EL (cell line): ENCODE results near the gene FOXD4L3.
"Not testable (repeated sequence)": the region's sequence is repeated elsewhere in the genome, so short reads cannot be mapped to it uniquely, and the experiment has no call there.

Experiments
- DNase-seq: peaks from one replicate; pipeline ENCODE4 v3.0.0-alpha.2; 2016

FOXD4L3 gene

GRCh38 chr9:68302567-68302966 lies at the start of gene FOXD4L3:
FOXD4L3 (plus strand) TSS chr9:68302867; CDS start chr9:68302952, 85 bp downstream.
- not testable (repeated sequence) for DNase-seq

- DNase-seq, result not testable (repeated sequence)
These were observed 21.6 kb upstream of the FOXD4L3 start for GRCh38 chr9:68281041-68281440.

- DNase-seq, result not testable (repeated sequence)
These were observed 1.1 kb downstream of the FOXD4L3 start for GRCh38 chr9:68303771-68304170.

- DNase-seq, result not testable (repeated sequence)
These were observed 1.5 kb downstream of the FOXD4L3 start for GRCh38 chr9:68304212-68304611.

DNA sequence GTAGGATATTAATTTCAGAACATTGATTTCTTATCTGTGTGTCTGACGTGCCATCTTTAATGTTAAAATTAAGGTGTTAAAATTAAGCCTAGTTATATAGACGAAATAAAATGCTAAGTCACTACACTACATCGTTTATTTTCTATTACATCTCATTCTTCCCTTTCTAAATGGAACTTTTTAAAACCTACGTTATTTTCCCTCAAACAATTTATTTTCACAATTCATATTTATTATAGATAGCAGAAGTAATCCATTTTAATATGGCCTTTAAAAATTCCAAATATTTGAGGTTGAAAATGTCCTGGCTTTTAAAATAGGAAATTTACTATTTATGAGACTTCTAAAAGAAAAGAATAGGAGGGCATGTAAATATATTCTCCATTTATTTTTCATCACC lies 2.1 kb downstream of the FOXD4L3 start:
- DNase-seq, result not testable (repeated sequence)

- DNase-seq, result not testable (repeated sequence)
These were observed 3.1 kb downstream of the FOXD4L3 start for GRCh38 chr9:68305680-68306285.

DNA sequence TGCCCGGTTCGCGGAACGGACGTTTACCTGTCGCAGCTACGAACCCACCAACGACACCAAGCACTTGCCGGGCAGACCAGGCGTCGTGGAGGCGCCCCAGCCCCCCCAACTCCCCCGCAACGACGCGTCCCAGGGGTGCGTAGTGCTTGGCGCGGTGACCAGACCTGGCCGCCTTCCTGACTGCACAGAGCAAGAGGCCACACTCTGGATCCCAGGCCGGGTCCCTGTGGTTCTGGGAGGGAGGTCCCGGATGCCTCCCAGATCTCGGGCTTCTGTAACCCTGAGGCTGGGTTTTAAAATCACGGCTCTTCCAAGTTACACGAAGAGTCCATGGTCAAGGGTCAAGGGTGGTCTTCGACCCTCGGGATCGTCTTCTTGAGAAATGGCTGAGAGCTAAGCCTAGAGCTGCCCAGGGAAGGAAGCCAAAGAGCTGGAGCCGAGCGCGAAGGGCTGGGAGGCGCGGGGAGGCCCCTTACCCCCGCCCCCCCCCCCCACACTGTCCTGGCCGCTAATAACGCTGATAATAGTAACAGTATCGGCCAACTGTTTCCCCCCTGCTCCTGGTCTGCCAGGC lies 3.8 kb downstream of the FOXD4L3 start:
- DNase-seq, result not testable (repeated sequence)

DNA sequence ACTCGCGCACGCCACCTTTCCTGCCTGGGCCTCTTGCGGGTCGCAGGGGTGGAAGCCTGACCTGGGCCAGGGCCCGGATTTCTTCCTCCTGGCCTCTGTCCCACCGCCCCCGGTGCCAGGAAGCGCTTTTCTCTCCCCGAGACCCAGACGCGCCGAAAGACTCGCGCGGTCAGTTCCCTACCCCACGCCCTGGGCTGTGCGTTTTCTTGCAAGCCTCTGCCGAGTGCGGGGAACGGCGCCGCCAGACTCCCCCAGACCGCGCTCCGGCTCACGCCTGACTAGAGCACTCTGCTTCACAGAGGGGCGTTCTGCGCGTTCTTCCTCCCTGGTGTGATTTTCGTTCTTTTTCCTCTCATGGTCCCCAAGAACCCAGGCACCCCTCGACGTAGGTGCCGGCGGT lies 4.5 kb downstream of the FOXD4L3 start:
- DNase-seq, result not testable (repeated sequence)

GRCh38 chr9:68307654-68308053 lies 5.0 kb downstream of the FOXD4L3 start:
- not testable (repeated sequence) for DNase-seq

DNA sequence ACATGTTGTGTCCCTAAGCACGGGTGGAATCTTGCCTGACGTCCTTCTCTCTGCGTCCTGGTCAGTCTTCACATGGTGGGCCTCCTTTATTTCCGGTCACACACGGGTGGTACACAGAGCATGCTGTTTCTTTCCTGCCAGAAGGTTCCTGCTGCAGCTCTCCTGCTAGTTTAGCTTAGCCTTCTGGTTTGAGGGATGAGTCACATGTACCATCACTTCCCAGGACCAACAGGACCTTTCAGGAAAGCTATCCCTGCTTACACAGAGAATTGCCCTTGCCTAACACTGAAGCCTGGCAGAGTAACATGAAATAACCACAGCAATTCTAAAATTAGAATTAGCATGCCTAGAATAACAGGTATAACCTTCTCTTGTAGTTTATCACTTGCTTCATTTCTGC lies 8.5 kb downstream of the FOXD4L3 start:
- DNase-seq, result not testable (repeated sequence)

DNA sequence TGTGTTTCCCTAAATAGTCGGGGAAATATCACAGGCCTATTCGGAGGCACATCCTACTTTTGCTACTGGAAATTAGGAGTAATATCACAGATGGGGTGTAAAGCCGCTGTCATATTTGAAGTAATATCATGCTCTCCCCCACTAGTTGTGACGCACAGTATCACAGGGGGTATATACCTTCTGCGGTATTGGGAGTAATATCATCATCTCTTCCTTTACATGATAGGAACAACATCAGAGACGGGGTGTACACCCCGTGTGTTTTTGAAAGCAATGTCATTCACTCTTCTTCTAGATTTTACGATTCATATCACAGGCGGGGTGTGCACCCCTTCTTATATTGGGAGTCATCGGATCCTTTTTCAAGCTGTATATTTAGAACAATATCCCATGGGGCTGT lies 15.5 kb downstream of the FOXD4L3 start:
- DNase-seq, result not testable (repeated sequence)

- DNase-seq, result not testable (repeated sequence)
These were observed 21.1 kb downstream of the FOXD4L3 start for GRCh38 chr9:68323749-68324148.

GRCh38 chr9:68324518-68324917 lies 21.9 kb downstream of the FOXD4L3 start:
- not testable (repeated sequence) for DNase-seq

GRCh38 chr9:68329106-68329505 lies 26.4 kb downstream of the FOXD4L3 start:
- DNase-seq, result not testable (repeated sequence)

GRCh38 chr9:68330531-68331173 lies 28.0 kb downstream of the FOXD4L3 start:
- not testable (repeated sequence) for DNase-seq

DNA sequence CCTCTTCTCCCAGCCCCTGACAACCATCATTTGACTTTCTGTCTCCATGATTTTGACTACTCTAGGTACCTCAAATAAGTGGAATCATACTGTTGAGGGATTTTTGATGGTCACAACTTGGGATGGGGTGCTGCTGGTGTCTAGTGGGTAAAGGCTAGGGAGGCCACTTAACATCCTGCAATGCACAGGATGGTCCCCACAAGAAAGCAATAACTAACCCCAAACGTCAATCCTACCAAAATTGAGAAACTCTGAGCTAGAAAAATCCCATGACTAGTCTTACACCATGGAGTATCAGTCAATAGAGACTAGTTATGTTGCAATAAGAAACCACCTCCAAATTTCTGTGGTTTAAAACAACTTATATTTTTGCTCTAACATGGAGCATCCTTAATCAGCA lies 29.5 kb downstream of the FOXD4L3 start:
- not testable (repeated sequence) for DNase-seq

DNA sequence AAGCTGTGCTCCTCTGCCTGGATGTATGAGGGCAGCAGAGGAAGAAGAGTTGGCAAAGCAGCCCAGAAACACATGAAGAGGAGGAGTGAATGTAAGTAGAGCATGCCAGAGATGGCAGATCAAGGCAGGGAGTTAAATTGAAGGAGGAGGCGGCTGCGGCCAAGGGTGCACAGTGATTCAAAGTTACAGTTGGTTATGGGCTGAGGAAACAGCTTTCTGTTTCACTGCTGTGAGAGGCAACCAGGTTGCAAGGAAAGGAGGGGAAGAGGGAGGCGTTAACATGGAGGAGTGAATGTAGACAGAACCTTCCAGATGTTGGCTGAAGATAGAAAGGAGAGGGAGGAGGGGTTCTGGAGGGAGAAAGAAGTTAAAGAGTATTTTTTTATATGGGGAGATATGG lies 33.3 kb downstream of the FOXD4L3 start:
- not testable (repeated sequence) for DNase-seq

DNA sequence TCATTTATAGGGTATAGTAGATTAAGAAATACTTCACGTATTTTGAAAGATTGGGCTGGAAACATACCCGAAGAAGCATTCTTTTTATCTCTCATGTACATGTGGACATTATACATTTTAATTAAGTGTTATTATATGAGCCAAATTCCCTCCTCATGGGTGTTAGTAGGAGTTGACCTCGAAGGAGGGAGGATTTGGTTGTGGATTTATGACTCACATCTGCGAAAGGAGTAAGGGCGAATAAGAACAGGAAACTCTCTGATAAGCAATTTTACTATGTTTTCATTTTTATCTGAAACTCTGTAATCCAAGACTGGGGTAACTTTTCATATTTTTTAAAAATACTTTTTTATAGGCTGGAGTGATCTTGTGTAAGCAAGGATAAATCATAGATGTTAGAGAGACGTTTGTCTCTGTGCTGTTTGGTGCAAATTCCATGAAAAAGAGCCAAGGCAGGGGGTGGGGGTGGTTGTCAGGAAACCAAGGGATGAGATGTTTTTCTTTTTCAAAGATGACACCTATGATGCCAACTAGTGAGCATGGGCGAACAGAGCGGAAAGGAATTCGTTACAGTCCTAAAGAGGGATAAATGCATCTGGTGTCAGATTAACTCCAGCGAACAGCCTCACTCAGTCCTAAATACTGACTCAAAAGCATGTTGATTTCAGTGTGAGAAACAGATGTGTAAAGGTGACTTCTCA lies 34.1 kb downstream of the FOXD4L3 start:
- not testable (repeated sequence) for DNase-seq

DNA sequence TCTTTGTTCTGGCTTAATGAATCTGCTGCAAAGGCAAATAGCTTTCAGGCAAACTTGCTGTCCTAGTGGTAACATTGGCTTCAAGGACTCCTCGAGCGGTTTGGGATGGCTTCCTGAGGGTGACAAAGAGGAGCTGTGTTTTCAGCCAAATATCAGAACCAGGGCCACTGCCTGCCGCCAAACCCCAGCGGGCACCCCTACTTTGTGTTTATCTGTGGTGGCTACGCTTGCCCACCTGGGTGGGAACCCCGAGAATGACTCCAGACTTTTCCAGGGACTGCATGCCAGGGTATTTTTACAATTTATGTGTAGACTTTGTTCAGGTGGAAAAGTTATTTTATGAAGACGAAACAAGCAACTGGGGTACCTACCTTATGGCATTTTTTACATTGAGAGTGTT lies 35.3 kb downstream of the FOXD4L3 start:
- not testable (repeated sequence) for DNase-seq

DNA sequence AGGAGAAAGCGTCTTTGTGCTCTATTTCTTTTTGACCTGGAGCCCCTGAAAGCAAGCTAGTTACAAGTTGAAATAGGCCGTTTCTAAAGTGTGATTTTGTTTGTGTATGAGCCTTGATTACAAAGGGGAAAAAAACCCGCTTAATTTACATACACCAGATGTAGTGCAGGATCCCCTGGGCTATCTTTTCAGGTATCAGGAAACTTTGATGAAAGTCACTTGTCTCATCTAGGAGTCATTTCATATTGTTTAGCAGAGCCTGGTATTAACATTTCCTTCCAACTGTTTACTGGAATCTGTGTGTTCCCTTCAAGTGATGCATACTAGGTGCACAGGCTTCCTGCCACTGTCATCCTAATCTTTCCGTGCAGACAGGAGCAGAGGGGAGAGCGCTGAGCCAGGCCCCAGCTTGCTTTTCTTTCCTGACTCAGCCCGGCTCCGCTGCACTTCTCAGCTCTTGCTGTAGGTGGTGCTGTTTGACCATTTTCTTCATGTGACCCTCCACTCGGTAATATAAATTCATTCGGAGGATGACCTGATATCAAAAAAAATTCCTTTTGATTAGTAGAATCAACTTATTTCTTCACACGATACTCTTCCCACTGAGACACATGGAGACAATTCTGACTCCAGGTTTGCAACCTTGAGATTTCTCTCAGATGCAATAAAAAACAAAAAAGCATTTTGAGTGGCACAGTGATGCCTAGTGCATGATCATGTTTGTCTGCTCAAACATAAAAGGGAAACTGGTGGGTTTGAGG lies 39.8 kb downstream of the FOXD4L3 start:
- not testable (repeated sequence) for DNase-seq

DNA sequence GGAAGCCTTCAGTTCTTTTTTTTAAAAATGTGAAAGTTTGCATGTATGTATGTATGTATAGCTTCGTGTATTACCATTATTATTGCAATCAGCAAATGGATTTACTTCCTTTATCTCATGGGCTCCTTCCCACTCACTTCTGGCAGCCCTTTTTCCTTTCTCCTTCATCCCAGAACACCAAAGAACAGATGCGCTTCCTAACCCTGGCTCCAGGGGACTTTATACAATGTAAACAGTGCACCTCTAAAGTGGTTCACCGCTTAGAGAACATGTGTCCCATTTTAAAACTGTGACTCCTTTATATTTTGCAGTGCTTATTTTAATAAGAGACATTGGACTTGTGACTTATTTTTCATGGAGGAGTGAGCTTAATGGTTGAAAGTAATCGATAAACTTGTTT lies 40.6 kb downstream of the FOXD4L3 start:
- not testable (repeated sequence) for DNase-seq

DNA sequence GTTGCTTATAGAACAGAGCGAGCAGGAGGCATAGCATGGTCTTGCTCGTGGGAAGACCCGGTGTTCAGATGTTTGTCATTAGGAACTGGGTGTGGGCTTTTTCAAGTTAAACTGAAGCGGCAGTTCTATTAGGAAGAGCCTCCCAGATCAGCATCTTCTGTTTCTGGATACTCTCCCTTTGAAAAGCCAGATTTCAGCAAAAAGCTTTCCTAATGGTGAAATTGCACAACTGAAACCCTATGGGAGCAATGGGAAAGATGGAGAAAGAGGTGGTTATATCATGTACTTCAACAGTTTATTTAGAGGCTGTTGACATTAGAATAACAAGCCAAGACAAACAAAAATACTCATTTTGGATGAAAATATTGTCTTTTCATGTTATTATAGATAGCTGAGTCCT lies 41.3 kb downstream of the FOXD4L3 start:
- DNase-seq, result not testable (repeated sequence)

DNA sequence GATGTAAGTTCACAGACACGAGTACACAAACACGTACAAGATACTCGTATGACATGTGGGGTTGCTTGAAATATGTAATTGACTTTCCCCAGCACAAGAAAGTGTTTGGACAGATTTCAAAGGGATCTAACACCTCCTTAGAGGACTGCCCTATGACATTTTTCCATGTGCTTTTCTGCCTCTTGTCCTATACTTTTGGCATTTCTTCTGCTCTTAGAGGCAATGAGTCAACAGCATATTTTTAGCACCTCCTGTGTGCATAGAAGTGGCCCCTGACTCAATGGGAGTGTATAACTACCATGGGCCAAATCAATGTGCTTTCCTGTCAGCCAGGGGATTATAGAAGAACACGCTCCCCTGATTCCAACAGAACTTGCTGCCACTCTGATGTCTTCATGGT lies 49.0 kb downstream of the FOXD4L3 start:
- DNase-seq, result not testable (repeated sequence)
